Measurements from ENCODE around the gene NOD2. TPM values are rescaled to one million over a fixed set of nuclear protein-coding genes. Genes with fewer than 3 reads are reported as not detected.
A peak's percentile ranks its signal among the peaks of the same experiment; 100 is the strongest.

Gene NOD2
- total RNA-seq, 1 experiment from 2014 or later: not detected

- DNase-seq (ENCODE audit: low spot score): no peak
Observed at GRCh38 chr16:50742576-50743200, 49.3 kb downstream of the NOD2 start.

- DNase-seq (ENCODE audit: low spot score): no peak
Observed at GRCh38 chr16:50743581-50744225, 50.3 kb downstream of the NOD2 start.

DNA sequence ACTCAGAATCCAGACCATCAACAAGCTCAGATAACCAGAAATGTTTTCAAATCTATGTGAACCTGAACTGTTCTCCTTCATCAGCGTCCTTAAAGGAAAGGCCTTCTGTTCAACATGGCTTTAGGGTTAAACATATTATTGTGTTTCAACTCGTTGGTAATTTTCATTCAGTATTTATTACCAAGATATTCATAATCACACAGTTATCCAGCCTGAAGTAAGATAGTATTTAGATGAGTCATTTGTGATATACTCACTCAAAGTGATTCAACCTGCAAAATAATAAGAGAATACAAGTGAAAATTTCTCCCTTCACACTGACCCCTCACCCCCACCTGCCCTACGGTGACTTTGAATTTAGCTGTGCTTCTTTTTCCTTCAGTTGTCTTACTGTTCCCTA lies 51.5 kb downstream of the NOD2 start:
- no peak for DNase-seq (ENCODE audit: low spot score)

GRCh38 chr16:50745940-50746339 lies 52.5 kb downstream of the NOD2 start:
- no peak for DNase-seq (ENCODE audit: low spot score)

GRCh38 chr16:50747207-50747956 lies 54.0 kb downstream of the NOD2 start:
- DNase-seq (ENCODE audit: low spot score): no peak

GRCh38 chr16:50751528-50751927 lies 58.1 kb downstream of the NOD2 start:
- no peak for DNase-seq (ENCODE audit: low spot score)

DNA sequence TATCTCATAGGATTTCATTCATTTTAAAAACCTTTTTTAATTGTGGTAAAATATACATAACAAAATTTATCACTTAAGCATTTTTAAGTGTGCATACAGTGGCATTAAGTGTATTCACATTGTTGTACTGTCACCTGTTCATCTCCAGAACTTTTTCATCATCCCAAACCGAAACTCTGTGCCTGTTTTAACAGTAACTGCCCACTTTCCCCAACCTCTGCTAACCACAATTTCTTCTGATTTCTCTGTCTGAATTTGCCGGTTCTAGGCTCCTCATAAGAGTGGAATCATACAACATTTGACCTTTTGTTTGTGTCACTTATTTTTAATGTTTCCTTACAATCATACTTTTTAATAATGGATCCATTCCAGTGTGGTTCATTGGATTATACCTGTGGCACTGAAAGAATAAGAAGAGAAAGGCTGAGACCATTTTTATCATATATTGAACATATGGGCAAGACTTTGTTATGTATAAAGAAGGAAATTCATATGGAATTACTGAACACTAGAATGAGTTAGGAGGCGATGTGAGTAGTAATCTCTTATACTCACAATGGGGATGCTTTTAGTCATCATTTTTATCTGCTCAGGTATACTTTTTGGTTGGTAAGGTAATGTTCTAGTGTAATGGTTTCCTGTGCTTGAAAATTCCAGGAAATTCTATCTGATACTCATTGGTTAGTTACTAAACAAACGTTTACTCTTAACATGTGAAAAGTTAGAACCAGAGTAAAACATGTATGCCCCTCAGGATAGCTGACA lies 59.2 kb downstream of the NOD2 start:
- DNase-seq (ENCODE audit: low spot score): no peak

GRCh38 chr16:50756473-50756872 lies 63.1 kb downstream of the NOD2 start:
- no peak for DNase-seq (ENCODE audit: low spot score)

DNA sequence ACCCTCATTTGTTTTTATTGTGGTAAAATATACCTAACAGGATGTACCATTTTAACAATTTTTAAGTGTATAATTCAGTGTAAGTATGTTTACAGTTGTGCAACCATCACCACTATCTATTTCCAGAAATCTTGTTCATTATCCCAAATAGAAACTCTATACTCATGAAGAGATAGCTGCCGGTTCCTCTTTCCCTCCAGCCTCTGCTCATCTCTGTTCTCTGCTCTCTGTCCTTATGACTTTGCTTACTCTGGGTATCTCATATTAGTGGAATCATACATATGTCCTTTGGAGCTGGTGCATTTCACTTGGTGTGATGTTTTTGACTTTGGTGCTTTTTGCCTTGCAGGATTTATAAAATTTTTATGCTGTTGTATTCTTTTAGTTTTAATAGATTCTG lies 67.9 kb downstream of the NOD2 start:
- no peak for DNase-seq (ENCODE audit: low spot score)

- no peak for DNase-seq (ENCODE audit: low spot score)
Observed at GRCh38 chr16:50762241-50762640, 68.8 kb downstream of the NOD2 start.

- peak; percentile 12 for DNase-seq (ENCODE audit: low spot score)
Observed at GRCh38 chr16:50763211-50763610, 69.8 kb downstream of the NOD2 start.

GRCh38 chr16:50765260-50765659 lies 71.9 kb downstream of the NOD2 start:
- no peak for DNase-seq (ENCODE audit: low spot score)

DNA sequence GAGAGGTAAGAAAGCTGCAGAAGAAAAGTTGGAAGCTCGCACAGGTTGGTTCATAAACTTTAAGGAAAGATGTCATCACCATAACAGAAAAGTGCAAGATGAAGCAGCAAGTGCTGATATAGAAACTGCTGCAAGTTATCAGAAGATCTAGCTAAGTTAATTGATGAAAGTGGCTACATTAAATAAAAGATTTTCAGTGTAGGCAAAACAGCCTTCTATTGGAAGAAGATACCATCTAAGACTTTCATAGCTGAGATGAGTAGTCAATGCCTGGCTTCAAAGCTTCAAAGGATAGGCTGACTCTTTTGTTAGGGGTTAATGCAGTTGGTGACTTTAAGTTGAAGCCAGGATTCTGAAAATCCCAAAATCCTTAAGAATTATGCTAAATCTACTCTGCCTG lies 72.5 kb downstream of the NOD2 start:
- no peak for DNase-seq (ENCODE audit: low spot score)

GRCh38 chr16:50767197-50767596 lies 73.8 kb downstream of the NOD2 start:
- DNase-seq (ENCODE audit: low spot score): no peak

GRCh38 chr16:50771366-50771765 lies 78.0 kb downstream of the NOD2 start:
- no peak for DNase-seq (ENCODE audit: low spot score)

GRCh38 chr16:50774405-50774804 lies 81.0 kb downstream of the NOD2 start:
- no peak for DNase-seq (ENCODE audit: low spot score)

DNA sequence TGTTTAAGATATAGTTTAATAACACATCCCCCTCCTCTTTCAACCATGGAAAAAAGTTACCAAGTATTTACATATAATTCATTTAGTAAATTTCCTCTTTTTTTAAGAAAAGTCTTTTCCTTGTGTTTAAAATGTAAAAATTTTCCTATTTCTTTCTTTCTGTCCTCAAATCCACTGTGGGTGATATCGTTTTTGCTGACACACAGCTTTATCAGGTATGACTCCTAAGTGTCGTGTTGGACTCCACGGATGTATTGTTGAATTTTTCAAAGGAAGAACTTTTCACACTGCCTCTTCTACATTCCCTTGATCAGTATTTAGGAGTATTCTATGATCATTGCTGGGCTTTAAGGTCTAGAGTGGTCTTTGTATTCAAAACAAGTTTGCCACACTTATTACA lies 81.6 kb downstream of the NOD2 start:
- DNase-seq (ENCODE audit: low spot score): no peak

- DNase-seq (ENCODE audit: low spot score): no peak
Observed at GRCh38 chr16:50776037-50776436, 82.6 kb downstream of the NOD2 start.

GRCh38 chr16:50778284-50779163 lies 85.1 kb downstream of the NOD2 start:
- DNase-seq (ENCODE audit: low spot score): no peak

DNA sequence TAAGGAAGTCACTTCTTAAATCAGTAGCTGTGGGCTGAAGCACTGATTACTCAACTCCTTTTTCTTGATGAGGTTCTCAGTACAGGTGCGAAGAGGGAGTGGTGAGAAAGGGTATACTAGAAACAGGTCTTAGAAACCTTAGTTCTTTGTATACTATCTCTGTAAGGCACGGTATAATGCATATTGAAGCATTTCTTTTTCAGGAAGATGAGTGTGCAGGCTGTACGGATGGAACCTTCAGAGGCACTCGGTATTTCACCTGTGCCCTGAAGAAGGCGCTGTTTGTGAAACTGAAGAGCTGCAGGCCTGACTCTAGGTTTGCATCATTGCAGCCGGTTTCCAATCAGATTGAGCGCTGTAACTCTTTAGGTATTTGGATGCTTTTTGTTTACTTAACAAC lies 87.6 kb downstream of the NOD2 start:
- no peak for DNase-seq (ENCODE audit: low spot score)

- DNase-seq (ENCODE audit: low spot score): no peak
Observed at GRCh38 chr16:50781518-50781917, 88.1 kb downstream of the NOD2 start.

All from H4 (cell line).